ENCODE measurements around the gene ATP13A1. TPM values are rescaled to one million over a fixed set of nuclear protein-coding genes. Genes with fewer than 3 reads are reported as not detected.
A peak's percentile ranks its signal among the peaks of the same experiment; 100 is the strongest.
"Not testable (repeated sequence)": the region's sequence is repeated elsewhere in the genome, so short reads cannot be mapped to it uniquely, and the experiment has no call there.

ATP13A1 gene
- total and polyA plus RNA-seq, 7 experiments from 2014 or later: 22.2 to 138 (median 97.7) TPM

DNA sequence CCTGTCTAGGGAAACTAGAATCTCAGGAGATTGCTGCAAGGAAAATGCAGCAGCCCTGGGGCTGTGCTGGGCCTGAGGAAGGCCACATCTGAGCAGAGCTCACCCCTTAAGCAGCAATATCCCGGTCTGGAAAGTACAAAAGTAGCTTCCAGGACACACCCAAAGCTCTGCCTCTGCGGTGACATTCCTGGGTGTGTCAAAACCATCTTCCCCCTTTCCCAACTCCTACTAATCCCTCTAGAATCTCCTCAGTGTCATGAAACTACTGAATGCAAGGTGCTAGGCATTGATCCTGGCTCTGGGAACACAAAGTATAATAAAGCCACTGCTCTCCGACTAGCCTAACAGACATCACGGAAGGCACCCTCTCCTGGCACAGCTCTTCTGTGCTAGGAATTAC is 50.0 kb downstream of the ATP13A1 start:
- Mint-ChIP-seq H3K36me3 (peaks cover 0 to 44% (median 21%) of the 10 kb centered on the region in 5 donors), H3K27me3 (no peaks in the 10 kb centered on the region), H3K4me1 (peaks cover 41 to 62% (median 56%) of the 10 kb centered on the region in 7 donors), H3K4me3 (peak overlapping the region in 3 of 10 donors; percentile 6 to 38 (median 18)), H3K9me3 (no peaks in the 10 kb centered on the region), H3K27ac (peak overlapping the region in 1 of 9 donors; percentile 30)
- Histone ChIP-seq H3K36me3 (ENCODE audit: control insufficient read depth in 2 of 3, insufficient read depth in 3 of 3, low read length in 3 of 3) (no peaks in the 10 kb centered on the region), H3K4me1 (ENCODE audit: control insufficient read depth in 2 of 2, insufficient read depth in 2 of 2, low read length in 2 of 2) (peaks cover 14 to 16% of the 10 kb centered on the region in 2 donors), H3K4me3 (ENCODE audit: low read length) (no peak overlapping the region), H3K9me3 (ENCODE audit: control insufficient read depth in 2 of 3, low read length in 3 of 3) (no peaks in the 10 kb centered on the region), H3K27me3 (ENCODE audit: control insufficient read depth in 2 of 2, insufficient read depth in 2 of 2, low read length in 2 of 2) (no peaks in the 10 kb centered on the region), H3K27ac (ENCODE audit: low read depth, low read length) (no peak overlapping the region)
- intact Hi-C loops (cut with micrococcal nuclease): no loop called here
- ChIA-PET CTCF (interaction anchor here (0.8 to 0.9 kb wide), 2 partner anchors 10 to 295 kb away, joined by 3 to 4 read pairs; no protein-coding TSS in a partner anchor), POLR2A (interaction anchor here (0.8 to 2.1 kb wide), 6 partner anchors 12 to 97 kb away, joined by 3 to 17 read pairs (median 4); partner anchors contain the start of gene LPAR2)
- no peak for ATAC-seq
- DNase-seq: no peak

DNA sequence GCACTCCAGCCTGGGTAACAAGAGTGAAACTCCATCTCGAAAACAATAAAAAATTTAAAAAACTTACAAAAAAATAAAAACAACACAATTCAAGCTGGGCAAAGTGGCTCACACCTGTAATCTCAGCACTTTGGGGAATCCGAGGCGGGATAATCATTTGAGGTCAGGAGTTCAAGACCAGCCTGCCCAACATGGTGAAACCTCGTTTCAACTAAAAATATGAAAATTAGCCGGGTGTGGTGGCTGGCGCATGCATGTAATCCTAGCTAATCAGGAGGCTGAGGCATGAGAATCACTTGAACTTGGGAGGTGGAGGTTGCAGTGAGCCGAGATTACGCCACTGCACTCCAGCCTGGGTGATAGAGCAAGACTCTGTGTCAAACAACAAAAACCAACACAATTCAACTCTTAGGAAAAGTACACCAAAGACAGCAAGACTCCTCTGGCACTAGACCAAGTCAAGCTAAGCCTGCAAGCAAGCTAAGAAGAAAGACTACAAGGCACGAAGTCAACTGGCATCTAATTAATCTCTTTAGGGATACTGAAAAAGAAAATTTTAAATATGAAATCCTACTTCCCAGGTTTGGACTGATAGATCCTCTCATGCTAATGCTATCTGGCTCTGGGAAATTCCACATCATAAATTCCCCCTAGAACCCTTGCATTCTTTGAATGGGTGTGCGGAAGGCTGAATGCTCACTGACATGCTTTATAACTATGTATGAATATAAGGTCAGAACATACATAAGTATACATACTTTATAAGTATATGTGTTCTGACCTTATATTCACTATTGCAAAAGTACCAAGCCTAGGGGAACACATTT is 52.9 kb downstream of the ATP13A1 start:
- H3K4me3 Mint-ChIP-seq: peak overlapping the region in 1 of 10 donors; percentile 9
- Histone ChIP-seq H3K4me3 (ENCODE audit: low read length) (no peak overlapping the region), H3K27me3 (ENCODE audit: control insufficient read depth in 2 of 2, insufficient read depth in 2 of 2, low read length in 2 of 2) (no peaks in the 10 kb centered on the region), H3K36me3 (ENCODE audit: control insufficient read depth in 2 of 3, insufficient read depth in 3 of 3, low read length in 3 of 3) (no peaks in the 10 kb centered on the region), H3K27ac (ENCODE audit: low read depth, low read length) (no peak overlapping the region), H3K4me1 (ENCODE audit: control insufficient read depth in 2 of 2, insufficient read depth in 2 of 2, low read length in 2 of 2) (peaks cover 16 to 29% of the 10 kb centered on the region in 2 donors), H3K9me3 (ENCODE audit: control insufficient read depth in 2 of 3, low read length in 3 of 3) (no peaks in the 10 kb centered on the region)
- no peaks in the 10 kb centered on the region for H3K27me3 Mint-ChIP-seq
- intact Hi-C loops (cut with micrococcal nuclease): no loop called here
- ATAC-seq: no peak
- ChIA-PET POLR2A (interaction anchor here (0.9 to 1.4 kb wide), 4 partner anchors 9 to 21 kb away, joined by 4 to 7 read pairs (median 5); no protein-coding TSS in a partner anchor), CTCF (interaction anchor here (0.8 kb wide), 1 partner anchor 56 kb away, joined by 3 read pairs; no protein-coding TSS in a partner anchor)
- peaks cover 0 to 42% (median 22%) of the 10 kb centered on the region in 5 donors for H3K36me3 Mint-ChIP-seq
- DNase-seq: no peak
- H3K4me1 Mint-ChIP-seq: peaks cover 26 to 64% (median 51%) of the 10 kb centered on the region in 7 donors
- H3K9me3 Mint-ChIP-seq: no peaks in the 10 kb centered on the region
- H3K27ac Mint-ChIP-seq: peak overlapping the region in 2 of 9 donors; percentile 7 to 48

DNA sequence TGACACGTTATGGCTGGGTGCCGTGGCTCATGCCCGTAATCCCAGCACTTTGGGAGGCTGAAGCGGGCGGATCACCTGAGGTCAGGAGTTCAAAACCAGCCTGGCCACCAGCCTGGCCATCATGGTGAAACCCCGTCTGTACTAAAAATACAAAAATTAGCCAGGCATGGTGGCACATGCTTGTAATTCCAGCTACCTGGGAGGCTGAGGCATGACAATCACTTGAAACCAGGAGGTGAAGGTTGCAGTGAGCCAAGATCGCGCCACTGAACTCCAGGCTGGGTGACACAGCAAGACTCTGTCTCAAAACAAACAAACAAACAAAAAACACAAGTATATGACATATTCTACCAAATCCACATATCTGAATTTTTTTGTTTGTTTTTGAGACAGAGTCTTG is 56.8 kb downstream of the ATP13A1 start:
- Mint-ChIP-seq H3K36me3 (peaks cover 0 to 36% (median 13%) of the 10 kb centered on the region in 5 donors), H3K4me1 (peaks cover 22 to 62% (median 51%) of the 10 kb centered on the region in 7 donors), H3K4me3 (peak overlapping the region in 6 of 10 donors; percentile 58 to 76 (median 73)), H3K27ac (peak overlapping the region; percentile 66 to 96 (median 91))
- ChIA-PET POLR2A (interaction anchor here (0.8 to 6.9 kb wide), 11 partner anchors 10 to 169 kb away, joined by 3 to 49 read pairs (median 4); partner anchors contain the start of gene LPAR2), CTCF (interaction anchor here (0.7 to 1.2 kb wide), 3 partner anchors 11 to 47 kb away, joined by 3 to 4 read pairs (median 4); partner anchors contain the start of gene PBX4)
- Histone ChIP-seq H3K4me1 (ENCODE audit: control insufficient read depth in 2 of 2, insufficient read depth in 2 of 2, low read length in 2 of 2) (peaks cover 35 to 47% of the 10 kb centered on the region in 2 donors), H3K27ac (ENCODE audit: low read depth, low read length) (peak overlapping the region; percentile 46)
- intact Hi-C loops (cut with micrococcal nuclease): loop anchor here in 1 of 2 donors (1.0 to 10.0 kb wide), 5 partner anchors 8 to 202 kb away; partner anchors contain the start of genes GATAD2A and PBX4
- H3K4me3 ChIP-seq (ENCODE audit: low read length); ATAC-seq; H3K27me3 ChIP-seq (ENCODE audit: control insufficient read depth in 2 of 2, insufficient read depth in 2 of 2, low read length in 2 of 2); DNase-seq; H3K27me3 Mint-ChIP-seq; H3K36me3 ChIP-seq (ENCODE audit: control insufficient read depth in 2 of 3, insufficient read depth in 3 of 3, low read length in 3 of 3); H3K9me3 ChIP-seq (ENCODE audit: control insufficient read depth in 2 of 3, low read length in 3 of 3); H3K9me3 Mint-ChIP-seq: not testable (repeated sequence)

DNA sequence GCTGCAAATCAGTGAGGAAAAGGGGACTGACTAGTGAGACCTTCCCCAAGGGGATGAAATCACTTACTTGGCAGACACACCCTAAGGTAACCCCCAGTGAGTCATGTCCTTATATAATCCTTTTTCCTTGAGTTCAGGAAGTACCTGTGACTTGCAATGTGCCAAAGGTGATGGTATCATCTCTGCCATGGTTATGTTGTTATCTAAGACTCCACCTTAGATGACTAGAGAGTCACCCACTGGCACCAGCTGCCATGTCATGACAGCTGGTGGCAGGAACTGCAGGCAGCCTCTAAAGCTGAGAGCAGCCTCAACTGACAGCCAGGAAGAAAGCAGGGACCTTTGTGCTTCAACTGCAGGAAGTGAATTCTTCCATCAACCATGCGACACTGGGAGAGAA is 57.5 kb downstream of the ATP13A1 start:
- Histone ChIP-seq H3K27ac (ENCODE audit: low read depth, low read length) (peak overlapping the region; percentile 46), H3K9me3 (ENCODE audit: control insufficient read depth in 2 of 3, low read length in 3 of 3) (no peaks in the 10 kb centered on the region), H3K4me1 (ENCODE audit: control insufficient read depth in 2 of 2, insufficient read depth in 2 of 2, low read length in 2 of 2) (peaks cover 42 to 54% of the 10 kb centered on the region in 2 donors), H3K4me3 (ENCODE audit: low read length) (no peak overlapping the region), H3K27me3 (ENCODE audit: control insufficient read depth in 2 of 2, insufficient read depth in 2 of 2, low read length in 2 of 2) (no peaks in the 10 kb centered on the region), H3K36me3 (ENCODE audit: control insufficient read depth in 2 of 3, insufficient read depth in 3 of 3, low read length in 3 of 3) (no peaks in the 10 kb centered on the region)
- intact Hi-C loops (cut with micrococcal nuclease): loop anchor here in 1 of 2 donors (1.0 to 10.0 kb wide), 5 partner anchors 8 to 201 kb away; partner anchors contain the start of genes GATAD2A and PBX4
- peaks cover 0 to 42% (median 10%) of the 10 kb centered on the region in 5 donors for H3K36me3 Mint-ChIP-seq
- H3K27me3 Mint-ChIP-seq: no peaks in the 10 kb centered on the region
- H3K4me1 Mint-ChIP-seq: peaks cover 29 to 66% (median 55%) of the 10 kb centered on the region in 7 donors
- CTCF ChIA-PET: interaction anchor here (0.7 to 1.2 kb wide), 6 partner anchors 12 to 74 kb away, joined by 3 to 4 read pairs (median 3); partner anchors contain the start of gene PBX4
- H3K27ac Mint-ChIP-seq: peak overlapping the region; percentile 66 to 96 (median 91)
- ATAC-seq (peak; percentile 83), DNase-seq (peak in 7 of 9 donors; percentile 33 to 83 (median 61))
- peak overlapping the region; percentile 42 to 76 (median 71) for H3K4me3 Mint-ChIP-seq
- POLR2A ChIA-PET: interaction anchor here (0.7 to 6.9 kb wide), 14 partner anchors 9 to 170 kb away, joined by 3 to 49 read pairs (median 4); partner anchors contain the start of genes LPAR2 and PBX4
- peaks cover 0 to 4% (median 0%) of the 10 kb centered on the region in 11 donors for H3K9me3 Mint-ChIP-seq

DNA sequence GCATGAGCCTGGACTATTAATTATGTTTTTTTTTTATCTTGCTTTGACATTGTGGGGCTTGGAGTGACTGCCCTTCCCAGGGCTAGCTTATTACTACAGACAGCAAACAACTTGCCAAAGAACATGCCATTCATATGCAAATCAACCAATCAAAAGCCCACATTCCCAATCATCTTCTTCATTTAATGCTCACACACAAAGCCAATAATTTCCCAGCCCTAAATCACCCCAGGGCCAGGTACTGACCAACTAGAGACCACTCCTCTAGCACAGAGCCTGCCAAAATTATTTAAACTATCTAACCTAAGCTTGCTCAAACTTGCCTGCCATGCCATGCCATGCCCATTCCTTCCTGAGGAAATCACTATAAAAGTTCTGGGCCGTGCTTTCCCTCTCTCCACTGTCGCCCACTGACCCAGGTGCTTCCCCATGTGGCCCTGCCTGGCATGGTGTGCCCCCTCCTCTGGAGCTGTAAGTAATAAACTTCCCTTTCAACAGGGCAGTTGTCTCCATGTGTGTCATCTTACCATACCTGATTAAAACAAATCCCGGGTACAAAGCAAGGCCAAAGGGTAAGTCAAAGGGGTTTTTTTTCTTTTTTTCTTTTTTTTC is 60.7 kb downstream of the ATP13A1 start:
- intact Hi-C loops (cut with micrococcal nuclease): loop anchor here (1.0 to 10.0 kb wide), 4 partner anchors 12 to 198 kb away; partner anchors contain the start of genes PBX4 (in 2 of the 2), GATAD2A (in 1 of the 2) and GMIP (in 1 of the 2)
- peak overlapping the region; percentile 69 to 95 (median 90) for H3K27ac Mint-ChIP-seq
- H3K9me3 ChIP-seq (ENCODE audit: control insufficient read depth in 2 of 3, low read length in 3 of 3): no peaks in the 10 kb centered on the region
- peak overlapping the region; percentile 13 for H3K4me3 ChIP-seq (ENCODE audit: low read length)
- no peaks in the 10 kb centered on the region for H3K36me3 ChIP-seq (ENCODE audit: control insufficient read depth in 2 of 3, insufficient read depth in 3 of 3, low read length in 3 of 3)
- ChIA-PET POLR2A (interaction anchor here (0.5 to 6.9 kb wide), 16 partner anchors 10 to 415 kb away, joined by 3 to 49 read pairs (median 4); partner anchors contain the start of genes LPAR2, PBX4, ZNF14 and ZNF506), CTCF (interaction anchor here (0.7 to 1.2 kb wide), 5 partner anchors 22 to 70 kb away, joined by 3 to 5 read pairs (median 3); partner anchors contain the start of gene GMIP)
- H3K27me3 Mint-ChIP-seq: no peaks in the 10 kb centered on the region
- H3K4me1 Mint-ChIP-seq: peaks cover 32 to 74% (median 59%) of the 10 kb centered on the region in 7 donors
- H3K4me3 Mint-ChIP-seq: peak overlapping the region; percentile 55 to 74 (median 65)
- DNase-seq: no peak
- H3K9me3 Mint-ChIP-seq: peaks cover 0 to 6% (median 0%) of the 10 kb centered on the region in 11 donors
- H3K27me3 ChIP-seq (ENCODE audit: control insufficient read depth in 2 of 2, insufficient read depth in 2 of 2, low read length in 2 of 2): no peaks in the 10 kb centered on the region
- peaks cover 0 to 31% (median 0%) of the 10 kb centered on the region in 5 donors for H3K36me3 Mint-ChIP-seq
- H3K27ac ChIP-seq (ENCODE audit: low read depth, low read length): peak overlapping the region; percentile 66
- no peak for ATAC-seq
- peaks cover 71 to 74% of the 10 kb centered on the region in 2 donors for H3K4me1 ChIP-seq (ENCODE audit: control insufficient read depth in 2 of 2, insufficient read depth in 2 of 2, low read length in 2 of 2)

Measured in naive thymus-derived CD4-positive, alpha-beta T cell (primary cell).